ENCODE data around the gene PTGER4. TPM values are rescaled to one million over a fixed set of nuclear protein-coding genes. Genes with fewer than 3 reads are reported as not detected.
"Not testable (repeated sequence)": the region's sequence is repeated elsewhere in the genome, so short reads cannot be mapped to it uniquely, and the experiment has no call there.

Gene PTGER4
- total RNA-seq, 1 donor from 2014 or later = 17.1 TPM

DNA sequence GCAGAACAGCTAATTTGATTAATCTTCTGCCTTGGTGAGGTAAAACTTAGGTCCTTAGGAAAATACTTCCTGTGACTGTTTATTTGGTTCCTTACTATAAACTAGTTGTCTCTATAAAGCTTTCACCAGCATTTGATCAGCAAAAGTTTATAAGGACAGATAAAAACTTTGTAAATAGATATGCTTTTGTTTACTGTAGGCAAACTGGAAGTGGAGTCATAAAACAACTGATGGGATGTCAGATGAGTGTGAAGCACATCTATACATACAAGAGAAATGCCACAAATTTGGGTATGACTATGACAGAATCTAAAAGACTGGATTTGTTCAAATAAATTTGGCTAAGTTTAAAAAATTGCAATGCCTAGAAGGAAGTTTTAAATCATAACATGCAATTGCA is 5.5 kb downstream of the PTGER4 start:
- DNase-seq (ENCODE audit: low spot score) (no peak), ATAC-seq (no peak)
- intact Hi-C loops (cut with DNase I) = loop anchor here (5.0 to 10.0 kb wide), 2 partner anchors 970 to 1088 kb away; no protein-coding TSS in a partner anchor

DNA sequence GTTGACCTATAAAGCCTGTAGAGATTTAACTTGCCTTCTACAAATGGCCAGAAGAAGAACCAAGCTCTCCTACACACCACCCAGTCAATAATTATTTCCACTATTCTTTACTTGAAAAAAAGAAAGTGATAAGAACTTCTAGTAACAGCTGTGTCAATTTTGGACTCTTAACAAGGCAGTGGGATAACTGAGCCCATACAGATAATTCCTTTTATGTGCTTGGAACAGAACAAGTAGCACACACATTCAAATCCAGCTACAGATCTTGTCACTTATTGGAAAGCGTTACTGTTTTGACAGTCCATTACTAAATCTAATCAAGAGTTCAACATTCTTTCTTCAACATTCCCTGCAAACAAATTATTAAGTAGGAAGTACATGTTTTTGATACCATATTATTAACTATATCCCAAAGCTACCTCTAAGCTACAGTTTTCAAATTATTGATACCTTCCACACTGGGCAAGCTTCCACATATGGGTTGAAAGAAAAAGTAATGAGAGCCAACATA is 6.3 kb downstream of the PTGER4 start:
- ATAC-seq = peak; percentile 11
- DNase-seq (ENCODE audit: low spot score) = no peak
- intact Hi-C loops (cut with DNase I) = loop anchor here (5.0 to 10.0 kb wide), 2 partner anchors 971 to 1089 kb away; no protein-coding TSS in a partner anchor

DNA sequence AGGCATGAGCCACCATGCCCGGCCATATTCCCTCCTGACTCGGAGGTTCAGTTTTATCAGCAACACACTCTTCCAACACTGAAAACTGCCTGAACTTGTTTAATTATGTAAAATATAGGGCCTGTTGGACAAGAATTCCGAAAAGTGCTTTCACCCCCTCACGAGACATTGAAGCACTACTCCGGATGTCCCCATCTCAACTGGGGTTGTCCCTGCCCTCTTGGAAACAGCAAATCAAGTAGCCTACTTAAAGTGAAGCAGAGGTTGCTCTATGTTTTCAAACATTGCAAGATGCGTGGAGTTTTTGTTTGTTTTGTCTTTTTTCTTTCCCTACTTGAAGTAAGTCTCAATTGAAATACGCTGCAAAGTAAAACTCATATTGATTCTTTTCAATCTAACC is 7.6 kb downstream of the PTGER4 start:
- intact Hi-C loops (cut with DNase I) = loop anchor here (5.0 to 10.0 kb wide), 2 partner anchors 973 to 1090 kb away; no protein-coding TSS in a partner anchor
- no peak for ATAC-seq
- DNase-seq (ENCODE audit: low spot score) = no peak

DNA sequence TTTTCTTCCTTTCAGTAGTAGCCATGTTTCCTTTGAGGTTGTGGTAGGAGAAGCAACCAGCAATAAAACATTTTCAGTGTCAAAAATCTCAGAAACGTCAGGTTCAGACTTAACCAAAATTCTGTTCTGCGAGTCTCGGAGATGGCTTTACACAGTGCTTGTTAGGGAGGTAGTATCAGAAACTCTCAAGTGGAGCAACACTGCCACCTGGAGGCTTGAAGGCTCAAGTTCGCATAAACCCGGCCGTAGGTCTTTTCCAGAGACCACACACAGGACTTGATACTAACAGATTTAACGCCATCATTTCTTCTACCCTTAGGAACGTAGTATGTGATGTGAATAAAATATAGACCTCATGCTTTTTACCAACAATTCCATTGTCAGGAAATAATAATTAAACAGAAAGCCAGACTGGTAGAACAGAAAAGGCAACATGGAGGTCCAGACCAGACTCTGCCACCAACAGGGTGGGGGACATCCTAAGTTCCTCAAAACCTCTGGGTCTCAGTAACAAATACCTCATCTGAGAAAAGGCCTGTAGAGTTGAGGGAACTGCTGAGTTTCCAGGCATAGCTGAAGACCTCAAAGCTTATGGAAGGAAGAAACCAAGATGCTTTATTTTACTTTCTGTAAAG is 8.5 kb downstream of the PTGER4 start:
- intact Hi-C loops (cut with DNase I) = loop anchor here (5.0 to 10.0 kb wide), 2 partner anchors 973 to 1091 kb away; no protein-coding TSS in a partner anchor
- ATAC-seq = peak; percentile 96
- peak; percentile 93 for DNase-seq (ENCODE audit: low spot score)

DNA sequence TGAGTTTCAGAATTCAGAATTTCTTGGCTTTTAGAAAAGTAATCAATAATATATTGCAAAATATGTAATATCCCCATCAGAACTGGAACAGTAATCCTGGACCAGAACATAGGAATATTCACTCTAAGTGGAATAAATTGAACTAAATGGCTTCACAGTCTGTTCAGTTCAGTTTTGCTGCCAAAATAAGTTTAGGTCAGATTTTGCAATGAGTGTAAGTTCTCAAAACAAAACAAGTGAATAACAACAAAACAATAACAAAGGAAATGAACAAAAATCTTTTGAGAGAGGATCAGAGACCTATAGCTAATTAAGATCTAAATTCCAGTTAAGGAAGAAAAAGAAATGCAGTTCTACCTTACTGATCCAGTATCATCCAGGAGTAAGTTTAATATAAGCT is 9.3 kb downstream of the PTGER4 start:
- DNase-seq (ENCODE audit: low spot score) (no peak), ATAC-seq (no peak)
- intact Hi-C loops (cut with DNase I) = loop anchor here (5.0 to 10.0 kb wide), 2 partner anchors 974 to 1092 kb away; no protein-coding TSS in a partner anchor

DNA sequence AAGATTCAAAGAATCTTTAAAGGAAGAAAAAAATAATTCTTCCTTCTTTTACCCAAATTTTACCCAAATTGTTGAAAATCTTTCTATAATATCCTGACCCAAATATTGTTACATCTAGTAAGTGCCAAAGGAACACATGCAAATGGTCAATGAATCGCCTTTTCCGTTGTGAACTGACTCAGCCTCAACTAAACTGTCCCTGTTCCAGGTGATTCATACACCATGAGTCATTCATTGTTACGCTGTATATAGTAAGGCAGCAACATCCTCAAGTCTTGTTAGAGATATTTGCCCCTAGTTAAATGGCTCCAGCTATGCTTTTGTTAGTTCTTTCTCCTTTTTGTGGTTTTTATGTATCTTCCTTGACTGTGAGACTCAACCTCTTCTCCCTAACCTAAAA is 9.7 kb downstream of the PTGER4 start:
- DNase-seq (ENCODE audit: low spot score) (no peak), ATAC-seq (peak; percentile 55)
- intact Hi-C loops (cut with DNase I) = loop anchor here (5.0 to 10.0 kb wide), 2 partner anchors 975 to 1092 kb away; no protein-coding TSS in a partner anchor

DNA sequence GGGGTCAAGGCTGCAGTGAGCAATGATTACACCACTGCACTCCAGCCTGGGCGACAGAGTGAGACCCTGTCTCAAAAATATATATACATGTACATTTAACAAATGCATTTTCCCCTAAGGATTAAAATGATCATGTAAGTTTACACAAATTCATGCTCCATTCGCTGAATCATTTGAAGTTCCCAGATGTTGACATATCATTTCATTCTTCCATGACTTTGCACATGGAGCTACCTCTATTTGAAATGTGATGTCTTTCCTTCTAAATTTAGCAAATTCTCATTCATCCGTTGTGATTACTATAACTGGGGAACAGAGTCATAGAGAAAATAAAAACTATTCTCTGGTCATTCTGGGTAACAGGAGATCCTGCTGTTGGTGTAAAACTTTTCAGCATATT is 10.6 kb downstream of the PTGER4 start:
- intact Hi-C loops (cut with DNase I) = no loop called here
- DNase-seq (ENCODE audit: low spot score) = no peak
- no peak for ATAC-seq

DNA sequence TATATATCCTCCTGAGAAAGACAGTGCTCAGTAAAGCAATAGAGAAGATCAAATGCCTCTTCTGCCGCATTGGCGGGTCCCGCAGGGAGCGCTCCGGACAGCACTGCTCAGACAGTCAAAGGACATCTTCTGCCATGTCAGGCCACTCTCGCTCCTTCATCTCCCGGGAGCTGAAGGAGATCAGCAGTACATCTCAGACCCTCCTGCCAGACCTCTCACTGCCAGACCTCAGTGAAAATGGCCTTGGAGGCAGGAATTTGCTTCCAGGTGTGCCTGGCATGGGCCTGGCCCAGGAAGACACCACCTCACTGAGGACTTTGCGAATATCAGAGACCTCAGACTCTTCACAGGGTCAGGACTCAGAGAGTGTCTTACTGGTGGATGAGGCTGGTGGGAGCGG is 12.2 kb downstream of the PTGER4 start:
- intact Hi-C loops (cut with DNase I) = no loop called here

DNA sequence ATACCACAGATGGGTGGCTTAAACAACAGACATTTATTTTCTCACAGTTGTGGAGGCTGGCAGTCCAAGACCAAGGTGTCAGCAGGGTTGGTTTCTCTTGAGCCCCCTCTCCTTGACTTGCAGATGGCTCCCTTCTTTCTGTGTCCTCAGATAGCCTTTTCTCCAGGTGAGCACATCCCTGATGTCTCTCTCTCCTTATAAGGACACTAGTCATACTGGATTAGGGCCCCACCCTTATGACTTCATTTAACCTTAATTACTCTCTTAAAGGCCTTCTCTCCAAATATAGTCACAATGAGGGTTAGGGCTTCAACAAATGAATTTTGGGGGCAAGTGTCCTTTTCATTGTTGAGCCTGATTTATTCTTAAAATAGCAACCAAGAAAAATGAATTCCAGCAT is 14.7 kb downstream of the PTGER4 start:
- ATAC-seq = no peak
- no peak for DNase-seq (ENCODE audit: low spot score)
- intact Hi-C loops (cut with DNase I) = no loop called here

More for the DNA sequence above, 12.2 kb downstream of the PTGER4 start:
- DNase-seq (ENCODE audit: low spot score) (no peak), ATAC-seq (no peak)

DNA sequence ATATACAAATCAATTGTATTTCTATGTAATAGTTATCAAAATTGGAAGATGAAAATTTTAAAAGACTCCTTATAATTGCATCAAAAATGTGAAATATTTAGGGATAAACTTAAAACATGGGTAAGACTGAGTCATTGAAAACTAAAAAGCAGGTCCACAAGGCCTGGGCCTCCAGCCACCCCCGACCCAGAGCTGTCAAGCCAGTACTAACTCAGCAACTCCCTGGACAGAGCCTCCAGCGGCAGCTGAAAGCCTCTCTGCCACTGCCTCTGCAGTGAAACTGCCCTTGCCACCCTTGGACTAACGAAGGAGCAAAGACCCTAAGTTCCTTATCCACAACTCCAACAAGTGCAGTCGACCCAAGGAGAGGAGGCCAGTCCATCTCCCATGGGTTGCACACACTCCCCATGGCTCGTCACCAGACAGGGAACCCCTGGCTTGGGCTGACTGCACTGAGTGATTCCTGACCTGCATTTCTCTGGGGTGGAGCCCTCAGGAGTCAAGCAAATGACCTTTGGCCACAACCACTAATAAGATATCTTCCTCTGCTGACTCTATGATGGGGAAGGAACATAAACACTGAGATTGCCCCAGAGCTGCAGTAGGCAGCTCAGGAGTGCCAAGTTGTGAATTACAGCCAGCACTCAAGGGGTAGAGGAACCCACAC is 20.5 kb downstream of the PTGER4 start:
- DNase-seq (ENCODE audit: low spot score) (no peak), ATAC-seq (no peak)
- intact Hi-C loops (cut with DNase I) = no loop called here

DNA sequence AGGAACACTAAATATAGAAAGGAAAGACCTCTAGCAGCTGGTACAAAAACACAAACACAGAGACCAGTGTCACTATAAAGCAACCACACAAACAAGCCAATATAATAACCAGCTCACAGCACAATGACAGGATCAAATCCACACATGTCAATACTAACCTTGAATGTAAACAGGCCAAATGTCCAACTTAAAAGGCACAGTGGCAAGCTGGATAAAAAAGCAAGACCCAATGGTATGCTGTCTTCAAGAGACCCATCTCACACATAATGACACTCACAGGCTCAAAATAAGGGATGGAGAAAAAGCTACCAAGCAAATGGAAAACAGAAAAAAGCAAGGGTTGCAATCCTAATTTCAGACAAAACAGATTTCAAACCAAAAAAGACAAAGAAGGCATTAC is 22.3 kb downstream of the PTGER4 start:
- DNase-seq (ENCODE audit: low spot score); intact Hi-C loops (cut with DNase I); ATAC-seq: not testable (repeated sequence)

DNA sequence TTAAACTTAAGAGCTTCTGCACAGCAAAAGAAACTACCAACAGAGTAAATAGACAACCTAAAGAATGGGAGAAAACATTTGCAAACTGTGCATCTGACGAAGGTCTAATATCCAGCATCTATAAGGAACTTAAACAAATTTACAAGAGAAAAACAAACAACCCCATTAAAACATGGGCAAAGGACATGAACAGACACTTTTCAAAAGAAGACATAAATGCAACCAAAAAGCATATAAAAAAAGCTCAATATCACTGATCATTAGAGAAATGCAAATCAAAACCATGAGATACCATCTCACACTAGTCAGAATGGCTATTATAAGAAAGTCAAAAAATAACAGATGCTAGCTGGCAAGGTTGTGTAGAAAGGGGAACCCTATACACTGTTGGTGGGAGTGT is 25.8 kb downstream of the PTGER4 start:
- ATAC-seq; intact Hi-C loops (cut with DNase I); DNase-seq (ENCODE audit: low spot score): not testable (repeated sequence)

DNA sequence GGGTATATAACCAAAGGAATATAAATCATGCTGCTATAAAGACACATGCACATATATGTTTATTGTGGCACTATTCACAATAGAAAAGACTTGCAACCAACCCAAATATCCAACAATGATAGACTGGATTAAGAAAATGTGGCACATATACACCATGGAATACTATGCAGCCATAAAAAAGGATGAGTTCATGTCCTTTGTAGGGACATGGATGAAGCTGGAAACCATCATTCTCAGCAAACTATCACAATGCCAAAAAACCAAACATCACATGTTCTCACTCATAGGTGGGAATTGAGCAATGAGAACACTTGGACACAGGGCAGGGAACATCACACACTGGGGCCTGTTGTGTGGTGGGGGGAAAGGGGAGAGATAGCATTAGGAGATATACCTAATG is 30.9 kb downstream of the PTGER4 start:
- intact Hi-C loops (cut with DNase I); DNase-seq (ENCODE audit: low spot score); ATAC-seq: not testable (repeated sequence)

DNA sequence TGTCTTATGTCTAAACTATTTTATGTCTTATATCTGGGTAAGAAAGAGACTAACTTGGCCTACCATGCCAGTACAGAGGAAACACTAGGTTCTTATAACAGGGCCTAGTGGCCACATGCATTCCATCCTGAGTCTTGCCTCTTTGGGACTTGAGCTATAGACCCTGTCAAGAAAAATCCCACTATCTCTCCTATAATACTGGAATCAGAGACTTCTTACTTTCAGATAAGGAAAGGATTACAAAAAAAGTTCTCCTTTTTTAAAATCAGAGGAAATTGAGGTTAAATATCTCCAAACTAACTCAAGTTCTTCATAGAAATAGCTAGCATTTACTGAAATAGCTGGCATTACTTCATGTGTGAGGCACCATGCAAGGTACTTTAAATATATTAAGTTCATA is 34.3 kb downstream of the PTGER4 start:
- intact Hi-C loops (cut with DNase I) = no loop called here
- ATAC-seq (no peak), DNase-seq (ENCODE audit: low spot score) (no peak)

DNA sequence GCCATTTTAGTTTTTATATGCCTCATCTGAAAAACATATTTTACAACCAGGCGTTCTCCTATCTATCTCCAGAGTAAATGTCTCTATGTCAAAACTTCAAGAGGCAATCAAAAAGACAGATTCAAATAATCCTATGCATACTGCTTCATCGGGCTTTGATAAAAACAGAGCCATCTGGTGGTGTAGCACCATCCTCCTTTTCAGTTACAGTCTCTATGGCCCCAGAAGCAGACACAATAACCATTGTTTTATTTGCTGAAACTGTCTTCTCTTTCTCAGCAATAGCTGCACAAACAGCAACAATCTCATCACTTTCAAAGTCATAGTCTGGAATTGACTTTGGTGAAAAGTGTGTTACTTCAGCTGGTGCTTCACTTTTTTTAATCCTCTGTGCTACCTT is 36.3 kb downstream of the PTGER4 start:
- ATAC-seq = no peak
- no peak for DNase-seq (ENCODE audit: low spot score)
- intact Hi-C loops (cut with DNase I) = no loop called here

DNA sequence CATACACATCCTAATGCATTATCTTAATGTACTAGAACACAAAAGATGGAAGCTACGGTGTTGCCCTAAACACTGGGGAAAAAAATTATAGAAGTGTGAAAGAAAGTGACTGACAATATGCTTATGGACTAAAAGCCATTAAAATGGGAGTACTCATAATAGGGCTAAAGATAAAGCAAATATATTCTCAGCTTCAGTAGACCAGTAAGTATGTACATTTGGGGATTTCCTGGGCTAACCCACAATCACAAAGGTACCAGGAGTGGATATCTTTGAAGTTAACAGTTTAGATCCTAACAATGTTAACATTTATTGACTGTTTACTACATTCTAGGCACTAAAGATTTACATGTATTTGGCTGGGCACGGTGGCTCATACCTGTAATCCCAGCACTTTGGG is 36.9 kb downstream of the PTGER4 start:
- intact Hi-C loops (cut with DNase I) = no loop called here
- ATAC-seq = no peak
- DNase-seq (ENCODE audit: low spot score) = no peak

DNA sequence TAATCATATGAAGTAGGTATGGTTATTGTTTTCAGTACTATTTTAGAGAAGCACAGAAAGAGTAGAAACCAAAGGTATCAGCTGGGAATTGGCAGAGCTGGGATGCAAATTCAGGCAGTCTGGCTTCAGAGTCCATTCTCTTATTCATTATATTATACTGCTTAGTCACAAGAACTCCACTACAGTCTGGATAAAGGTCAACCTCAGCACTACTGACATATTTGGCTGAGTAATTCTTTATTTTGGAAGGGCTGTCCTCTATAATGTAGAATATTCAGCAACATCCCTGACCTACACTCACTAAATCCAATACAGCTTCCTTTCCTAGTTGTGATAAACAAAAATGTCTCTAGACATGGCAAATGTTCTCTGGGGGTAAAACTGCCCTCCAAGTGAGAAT is 37.6 kb downstream of the PTGER4 start:
- DNase-seq (ENCODE audit: low spot score) = no peak
- intact Hi-C loops (cut with DNase I) = no loop called here
- ATAC-seq = no peak

DNA sequence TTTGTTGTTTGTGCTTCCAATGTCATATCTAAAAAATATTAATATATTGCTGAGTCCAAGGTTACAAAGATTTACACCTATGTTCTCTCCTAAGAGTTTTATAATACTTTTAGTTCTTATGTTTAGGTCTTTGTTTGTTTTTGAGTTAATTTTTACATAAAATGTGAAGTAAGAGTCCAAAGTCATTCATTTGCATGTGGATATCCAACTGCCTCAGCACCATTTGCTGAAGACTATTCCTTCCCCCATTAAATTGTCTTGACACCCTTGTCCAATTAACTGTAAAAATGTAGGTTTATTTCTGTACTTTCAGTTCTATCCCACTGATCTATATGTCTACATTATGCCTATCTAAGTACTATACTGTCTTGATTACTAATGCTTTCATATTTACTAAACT is 40.4 kb downstream of the PTGER4 start:
- ATAC-seq (no peak), DNase-seq (ENCODE audit: low spot score) (no peak)
- intact Hi-C loops (cut with DNase I) = no loop called here

DNA sequence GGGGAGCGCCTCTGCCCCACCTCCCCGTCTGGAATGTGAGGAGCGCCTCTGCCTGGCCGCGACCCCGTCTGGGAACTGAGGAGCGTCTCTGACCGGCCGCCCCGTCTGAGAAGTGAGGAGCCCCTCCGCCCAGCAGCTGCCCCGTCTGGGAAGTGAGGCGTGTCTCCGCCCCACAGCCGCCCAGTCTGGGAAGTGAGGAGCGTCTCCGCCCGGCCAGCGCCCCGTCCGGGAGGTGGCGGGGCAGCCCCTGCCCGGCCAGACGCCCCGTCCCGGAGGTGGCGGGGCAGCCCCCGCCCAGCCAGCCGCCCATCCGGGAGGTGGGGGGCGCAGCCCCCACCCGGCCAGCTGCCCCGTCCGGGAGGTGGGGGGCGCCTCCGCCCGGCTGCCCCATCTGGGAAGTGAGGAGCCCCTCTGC is 42.8 kb downstream of the PTGER4 start:
- ATAC-seq; intact Hi-C loops (cut with DNase I); DNase-seq (ENCODE audit: low spot score): not testable (repeated sequence)

DNA sequence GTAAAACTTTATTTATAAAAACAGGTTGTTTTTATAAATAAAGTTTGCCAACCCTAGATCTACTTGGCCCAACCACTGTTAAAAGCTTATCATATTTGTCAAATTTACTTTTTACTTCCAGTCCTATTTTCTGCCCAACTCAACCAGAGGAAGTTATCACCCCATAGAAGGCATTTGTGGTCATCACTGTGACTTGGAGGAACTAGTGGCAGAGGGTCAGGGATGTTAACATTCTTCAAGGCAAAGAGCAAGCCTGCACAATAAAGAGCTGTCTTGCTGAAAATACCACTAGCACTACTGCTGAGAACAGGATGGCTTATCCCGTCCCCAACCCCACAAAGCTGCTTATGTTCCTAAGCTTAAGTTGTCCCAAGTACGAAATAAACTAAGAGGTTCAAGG is 53.7 kb downstream of the PTGER4 start:
- intact Hi-C loops (cut with DNase I) = no loop called here
- DNase-seq (ENCODE audit: low spot score) (no peak), ATAC-seq (no peak)

All from sciatic nerve (tissue), 2 donors.